Measurements from ENCODE around the gene CLDN6. TPM values are rescaled to one million over a fixed set of nuclear protein-coding genes. Genes with fewer than 3 reads are reported as not detected.

CLDN6 gene
- 0.17 to 0.82 TPM (median 0.40 TPM) in 5 replicates for total RNA-seq (2022; extraction: Qiagen RNA extraction; ENCODE audit: low read depth)

GRCh38 chr16:3017794-3018506, at the start of gene CLDN6:
TSS of gene CLDN6 (minus strand) at chr16:3018183. CDS start at chr16:3016021, 2,162 bp downstream.

GRCh38 chr16:3065069-3065741, 47.2 kb upstream of the CLDN6 start, which contains the start of gene IL32:
TSS of gene IL32 (plus strand) at chr16:3065640. CDS start at chr16:3065812, 172 bp downstream.

GRCh38 chr16:3045758-3046640, 28.0 kb upstream of the CLDN6 start, which contains the start of gene MMP25:
TSS of gene MMP25 (plus strand) at chr16:3046561. CDS start at chr16:3046918, 357 bp downstream.

GRCh38 chr16:3036726-3037315, 18.8 kb upstream of the CLDN6 start, which contains the start of gene BICDL2:
TSS of gene BICDL2 (minus strand) at chr16:3036944. CDS start at chr16:3035496, 1,448 bp downstream.

GRCh38 chr16:3023669-3024478, 5.9 kb upstream of the CLDN6 start, which contains the start of the genes HCFC1R1 and THOC6:
TSS of gene HCFC1R1 (minus strand) at chr16:3023942. CDS start at chr16:3023941, 1 bp downstream.
TSS of gene THOC6 (plus strand) at chr16:3024035. CDS start at chr16:3024327, 292 bp downstream.

GRCh38 chr16:3020247-3020603, 2.2 kb upstream of the CLDN6 start, which contains the start of gene TNFRSF12A:
TSS of gene TNFRSF12A (plus strand) at chr16:3020368. CDS start at chr16:3020398, 30 bp downstream.

GRCh38 chr16:3012828-3013420, 5.1 kb downstream of the CLDN6 start, which contains the start of gene CLDN9:
TSS of gene CLDN9 (plus strand) at chr16:3012923. CDS start at chr16:3013363, 440 bp downstream.

GRCh38 chr16:2980227-2981176, 37.5 kb downstream of the CLDN6 start, which contains the start of gene PKMYT1:
TSS of gene PKMYT1 (minus strand) at chr16:2980446. CDS start at chr16:2979657, 789 bp downstream.

GRCh38 chr16:2968738-2969544, 49.0 kb downstream of the CLDN6 start, which contains the start of gene PAQR4:
TSS of gene PAQR4 (plus strand) at chr16:2969348. CDS start at chr16:2969675, 327 bp downstream.

Other genes starting within 250 kb of the CLDN6 start
- gene ELOB, start 240.9 kb downstream of the CLDN6 start, total RNA-seq (2022; extraction: Qiagen RNA extraction; ENCODE audit: low read depth), result 432 to 492 TPM (median 452 TPM) in 5 replicates
- gene PRSS33, start 230.6 kb downstream of the CLDN6 start, total RNA-seq (2022; extraction: Qiagen RNA extraction; ENCODE audit: low read depth), result 0.12 TPM in 1 of 5 replicates, not detected in the others
- not detected in 5 replicates for gene PRSS41, start 219.7 kb downstream of the CLDN6 start, total RNA-seq (2022; extraction: Qiagen RNA extraction; ENCODE audit: low read depth)
- gene PRSS21, start 200.9 kb downstream of the CLDN6 start, total RNA-seq (2022; extraction: Qiagen RNA extraction; ENCODE audit: low read depth), result 0.11 to 0.39 TPM (median 0.14 TPM) in 4 of 5 replicates, not detected in the other
- gene ZG16B, start 187.9 kb downstream of the CLDN6 start, total RNA-seq (2022; extraction: Qiagen RNA extraction; ENCODE audit: low read depth), result 0.46 to 1.3 TPM (median 0.69 TPM) in 5 replicates
- 2.5 to 4.1 TPM (median 3.0 TPM) in 5 replicates for gene PRSS22, start 160.0 kb downstream of the CLDN6 start, total RNA-seq (2022; extraction: Qiagen RNA extraction; ENCODE audit: low read depth)
- gene FLYWCH2, start 135.0 kb downstream of the CLDN6 start, total RNA-seq (2022; extraction: Qiagen RNA extraction; ENCODE audit: low read depth), result 44.9 to 59.5 TPM (median 50.8 TPM) in 5 replicates
- 20.1 to 29.5 TPM (median 27.2 TPM) in 5 replicates for gene FLYWCH1, start 106.3 kb downstream of the CLDN6 start, total RNA-seq (2022; extraction: Qiagen RNA extraction; ENCODE audit: low read depth)
- 1.1 to 2.8 TPM (median 2.0 TPM) in 5 replicates for gene KREMEN2, start 53.9 kb downstream of the CLDN6 start, total RNA-seq (2022; extraction: Qiagen RNA extraction; ENCODE audit: low read depth)
- gene PAQR4, start 48.8 kb downstream of the CLDN6 start, total RNA-seq (2022; extraction: Qiagen RNA extraction; ENCODE audit: low read depth), result 34.1 to 44.1 TPM (median 38.0 TPM) in 5 replicates
- 69.3 to 97.7 TPM (median 85.3 TPM) in 5 replicates for gene PKMYT1, start 37.7 kb downstream of the CLDN6 start, total RNA-seq (2022; extraction: Qiagen RNA extraction; ENCODE audit: low read depth)
- gene CLDN9, start 5.3 kb downstream of the CLDN6 start, total RNA-seq (2022; extraction: Qiagen RNA extraction; ENCODE audit: low read depth), result 0.33 to 0.59 TPM (median 0.49 TPM) in 5 replicates
- 584 to 710 TPM (median 600 TPM) in 5 replicates for gene TNFRSF12A, start 2.2 kb upstream of the CLDN6 start, total RNA-seq (2022; extraction: Qiagen RNA extraction; ENCODE audit: low read depth)
- 206 to 241 TPM (median 224 TPM) in 5 replicates for gene HCFC1R1, start 5.8 kb upstream of the CLDN6 start, total RNA-seq (2022; extraction: Qiagen RNA extraction; ENCODE audit: low read depth)
- gene THOC6, start 5.9 kb upstream of the CLDN6 start, total RNA-seq (2022; extraction: Qiagen RNA extraction; ENCODE audit: low read depth), result 24.1 to 38.0 TPM (median 33.0 TPM) in 5 replicates
- not detected in 5 replicates for gene BICDL2, start 18.8 kb upstream of the CLDN6 start, total RNA-seq (2022; extraction: Qiagen RNA extraction; ENCODE audit: low read depth)
- gene MMP25, start 28.4 kb upstream of the CLDN6 start, total RNA-seq (2022; extraction: Qiagen RNA extraction; ENCODE audit: low read depth), result 0.69 to 1.1 TPM (median 0.78 TPM) in 5 replicates
- gene IL32, start 47.5 kb upstream of the CLDN6 start, total RNA-seq (2022; extraction: Qiagen RNA extraction; ENCODE audit: low read depth), result 22.5 to 31.8 TPM (median 27.0 TPM) in 5 replicates
- gene ZSCAN10, start 81.1 kb upstream of the CLDN6 start, total RNA-seq (2022; extraction: Qiagen RNA extraction; ENCODE audit: low read depth), result 0.08 TPM in 1 of 5 replicates, not detected in the others
- 10.9 to 15.0 TPM (median 12.1 TPM) in 5 replicates for gene ZNF205, start 94.4 kb upstream of the CLDN6 start, total RNA-seq (2022; extraction: Qiagen RNA extraction; ENCODE audit: low read depth)
- gene ZNF213, start 116.8 kb upstream of the CLDN6 start, total RNA-seq (2022; extraction: Qiagen RNA extraction; ENCODE audit: low read depth), result 8.2 to 13.3 TPM (median 11.1 TPM) in 5 replicates
- 0.44 to 0.59 TPM (median 0.53 TPM) in 5 replicates for gene OR1F1, start 170.0 kb upstream of the CLDN6 start, total RNA-seq (2022; extraction: Qiagen RNA extraction; ENCODE audit: low read depth)
- 8.6 to 11.7 TPM (median 9.0 TPM) in 5 replicates for gene ZNF200, start 217.0 kb upstream of the CLDN6 start, total RNA-seq (2022; extraction: Qiagen RNA extraction; ENCODE audit: low read depth)
- not detected in 5 replicates for gene MEFV, start 238.4 kb upstream of the CLDN6 start, total RNA-seq (2022; extraction: Qiagen RNA extraction; ENCODE audit: low read depth)